Activated CD4-positive, alpha-beta T cell treated with anti-CD3 and anti-CD28 coated beads, Interleukin-2, amount 10 ng/mL, durations not matched to agents 7 days and 5 days (primary cell): Measurements from ENCODE around the gene PTPRD. TPM values are rescaled to one million over a fixed set of nuclear protein-coding genes. Genes with fewer than 3 reads are reported as not detected.

Experiments
- CTCF ChIA-PET: fragments of 350-600 bp; sonication (Branson Sonifier 250); formaldehyde crosslinking; loops from one replicate; lab custom pipeline; 2021; ENCODE audit warnings: antibody characterized with exemption; lab: Charles Lee
- POLR2A ChIA-PET: fragments of 350-600 bp; sonication (Branson Sonifier 250); formaldehyde crosslinking; loops from one replicate; lab custom pipeline; 2021; ENCODE audit warnings: antibody characterized with exemption; lab: Charles Lee
- DNase-seq: peaks from one replicate; pipeline ENCODE4 v3.0.0-alpha.2; 2020
- H3K27ac Mint-ChIP-seq: one replicate; pipeline ENCODE4 v1.8.0; 2021; ENCODE audit warnings: mild to moderate bottlenecking, moderate library complexity, mixed read lengths
- H3K27me3 Mint-ChIP-seq: one replicate; pipeline ENCODE4 v1.8.0; 2021; ENCODE audit warnings: mixed read lengths
- H3K36me3 Mint-ChIP-seq: one replicate; pipeline ENCODE4 v1.8.0; 2021; ENCODE audit warnings: low read depth, mixed read lengths
- H3K4me1 Mint-ChIP-seq: one replicate; pipeline ENCODE4 v1.8.0; 2021; ENCODE audit warnings: mixed read lengths
- H3K4me3 Mint-ChIP-seq: one replicate; pipeline ENCODE4 v1.8.0; 2021; ENCODE audit warnings: mild to moderate bottlenecking, moderate library complexity, mixed read lengths
- H3K9me3 Mint-ChIP-seq: one replicate; pipeline ENCODE4 v1.8.0; 2021; ENCODE audit warnings: mixed read lengths
- total RNA-seq, 2 experiments: library from RNA; stranded (reverse); gene quantifications; one replicate each; pipeline ENCODE4 v1.2.3, GENCODE V29; 2021

The PTPRD gene
- total RNA-seq, 2 experiments from 2014 or later: not detected

DNA sequence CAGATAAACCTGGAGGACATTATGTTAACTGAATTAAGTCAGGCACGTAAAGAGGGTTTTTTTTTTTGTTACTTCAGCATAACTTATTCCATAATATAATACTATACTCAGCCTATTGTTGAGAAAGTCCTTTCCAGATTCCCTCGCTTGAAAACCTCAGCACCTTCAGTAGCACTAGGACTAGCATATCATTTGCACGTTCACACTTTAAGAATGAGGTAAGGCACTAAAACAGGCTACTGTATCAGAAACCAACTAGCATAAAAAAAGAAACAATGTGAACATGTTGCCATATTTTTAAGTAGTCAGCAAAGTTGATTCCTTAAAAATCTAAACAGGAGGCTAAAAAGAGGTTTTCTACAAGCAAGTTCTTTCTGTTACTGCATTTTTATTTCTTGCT lies 504.0 kb downstream of the PTPRD start:
- no peaks in the 10 kb centered on the region for H3K9me3 Mint-ChIP-seq
- POLR2A ChIA-PET: no interaction called here

DNA sequence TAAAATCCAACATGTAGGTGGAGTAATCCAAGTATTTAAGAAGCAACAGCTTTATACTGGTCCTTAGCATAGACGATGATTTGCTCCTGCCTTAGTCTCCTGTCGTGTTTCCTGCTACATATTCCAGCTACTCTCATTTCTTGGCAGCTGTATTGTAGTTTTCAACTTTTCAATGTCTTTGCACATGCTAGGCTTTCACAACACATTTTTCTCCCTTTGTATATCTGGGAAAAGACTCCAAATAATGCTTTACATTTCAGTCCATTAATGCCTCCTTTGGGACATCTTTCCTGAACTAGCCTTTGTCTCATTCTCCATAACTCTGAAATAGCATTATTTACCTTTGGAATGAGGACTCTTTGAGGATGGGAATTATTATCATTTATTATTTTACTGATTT lies 508.0 kb downstream of the PTPRD start:
- H3K27me3 Mint-ChIP-seq: no peaks in the 10 kb centered on the region
- POLR2A ChIA-PET: no interaction called here

More for the DNA sequence above, 504.0 kb downstream of the PTPRD start:
- no peaks in the 10 kb centered on the region for H3K27me3 Mint-ChIP-seq
- H3K4me1 Mint-ChIP-seq: no peaks in the 10 kb centered on the region
- DNase-seq: no peak
- CTCF ChIA-PET: no interaction called here
- no peak overlapping the region for H3K4me3 Mint-ChIP-seq
- H3K27ac Mint-ChIP-seq: no peak overlapping the region
- no peaks in the 10 kb centered on the region for H3K36me3 Mint-ChIP-seq

DNA sequence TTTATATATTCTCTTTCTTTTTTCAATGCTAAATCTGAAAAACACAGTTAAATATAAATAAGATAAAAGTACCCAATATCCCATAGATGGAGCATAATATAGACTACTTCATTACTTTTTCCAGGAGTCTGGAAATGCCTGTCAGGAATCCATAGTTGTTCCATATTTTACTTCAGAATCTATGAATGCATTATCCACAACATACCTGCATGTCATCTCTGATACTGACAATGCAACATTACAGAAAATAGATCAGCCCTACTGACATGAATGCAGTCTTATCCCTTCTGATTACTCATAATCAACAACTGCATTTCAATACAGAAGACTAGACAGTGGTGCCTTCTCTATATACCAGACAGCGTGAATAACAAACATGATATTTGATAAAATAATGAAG lies 517.6 kb downstream of the PTPRD start:
- Mint-ChIP-seq H3K4me3 (no peak overlapping the region), H3K9me3 (no peaks in the 10 kb centered on the region), H3K36me3 (no peaks in the 10 kb centered on the region), H3K27ac (no peak overlapping the region), H3K4me1 (no peaks in the 10 kb centered on the region), H3K27me3 (no peaks in the 10 kb centered on the region)
- POLR2A ChIA-PET: no interaction called here
- DNase-seq: no peak
- CTCF ChIA-PET: no interaction called here

More for the DNA sequence above, 508.0 kb downstream of the PTPRD start:
- H3K4me3 Mint-ChIP-seq: no peak overlapping the region
- CTCF ChIA-PET: no interaction called here
- no peaks in the 10 kb centered on the region for H3K36me3 Mint-ChIP-seq
- no peak overlapping the region for H3K27ac Mint-ChIP-seq
- no peak for DNase-seq
- H3K4me1 Mint-ChIP-seq: no peaks in the 10 kb centered on the region
- no peaks in the 10 kb centered on the region for H3K9me3 Mint-ChIP-seq

DNA sequence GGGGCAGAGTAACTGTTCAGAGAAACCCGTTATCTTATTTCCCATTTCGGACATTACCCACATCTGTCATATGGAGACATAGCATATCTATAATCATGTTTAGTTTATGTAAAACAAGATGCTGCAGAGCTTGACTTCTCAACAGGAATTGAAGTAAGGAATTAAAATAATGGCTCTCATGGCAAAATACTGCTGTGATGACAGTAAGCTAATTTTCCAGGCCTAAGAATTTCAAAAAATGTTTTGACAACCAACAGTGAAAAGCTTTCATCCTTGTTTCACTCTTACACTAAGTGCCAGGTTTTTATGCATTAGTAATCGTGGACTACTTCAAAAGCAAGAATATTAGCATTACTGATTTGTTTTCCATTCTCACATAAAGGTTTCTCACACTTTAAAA lies 518.2 kb downstream of the PTPRD start:
- POLR2A ChIA-PET: no interaction called here
- Mint-ChIP-seq H3K27ac (no peak overlapping the region), H3K36me3 (no peaks in the 10 kb centered on the region), H3K9me3 (no peaks in the 10 kb centered on the region), H3K27me3 (no peaks in the 10 kb centered on the region), H3K4me3 (no peak overlapping the region), H3K4me1 (no peaks in the 10 kb centered on the region)
- CTCF ChIA-PET: no interaction called here
- no peak for DNase-seq

DNA sequence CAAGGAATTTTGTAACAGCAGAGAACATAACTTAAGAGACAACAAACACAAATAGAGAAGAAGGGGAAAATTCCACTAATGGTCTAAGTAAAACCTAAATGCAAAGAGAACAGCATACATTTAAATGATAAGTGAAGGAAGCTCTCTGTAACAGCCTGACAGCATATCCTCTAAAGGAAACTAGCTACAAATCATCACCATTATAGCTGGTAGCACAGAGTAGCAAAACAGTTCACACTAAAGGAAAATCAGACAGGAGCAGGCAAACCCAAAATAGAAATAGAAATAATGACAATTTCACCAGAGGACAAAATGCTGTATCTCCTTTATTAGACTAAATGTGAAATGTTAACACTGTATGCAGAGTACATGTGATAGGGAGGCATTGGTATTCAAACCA lies 532.8 kb downstream of the PTPRD start:
- no peak for DNase-seq

DNA sequence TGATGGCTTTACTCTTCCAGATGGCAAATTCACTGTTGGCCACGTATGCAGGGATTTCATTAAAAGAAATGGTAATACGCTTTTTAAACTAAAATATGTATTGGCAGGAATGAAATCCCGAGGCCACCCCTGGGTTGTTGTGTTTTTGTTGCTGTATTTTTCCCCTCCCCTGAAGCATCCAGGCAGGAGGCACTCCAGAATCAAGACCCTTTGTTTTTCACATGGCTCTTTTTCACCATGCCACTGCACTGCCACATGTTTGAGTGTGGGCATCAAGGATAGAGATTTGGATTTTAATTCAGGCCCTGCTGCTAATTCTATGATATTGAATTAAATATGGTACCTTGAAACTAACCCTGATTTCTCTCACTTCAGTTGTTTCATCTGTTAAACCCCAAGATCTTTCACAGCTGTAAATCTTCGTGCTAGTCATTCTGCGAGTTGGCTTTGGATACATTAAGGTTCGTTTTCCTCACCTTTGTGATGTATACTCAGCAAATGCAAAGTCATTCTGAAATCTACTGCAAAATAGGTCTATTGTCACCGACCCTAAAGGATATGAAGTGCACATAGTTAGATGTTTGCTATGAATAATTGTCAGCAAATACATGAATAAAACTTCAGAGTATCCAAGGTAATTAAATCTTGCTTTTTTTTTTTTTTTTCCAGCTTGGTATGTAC lies 533.4 kb downstream of the PTPRD start:
- CTCF ChIA-PET: no interaction called here
- Mint-ChIP-seq H3K4me1 (no peaks in the 10 kb centered on the region), H3K4me3 (no peak overlapping the region), H3K27ac (no peak overlapping the region), H3K36me3 (no peaks in the 10 kb centered on the region), H3K9me3 (no peaks in the 10 kb centered on the region), H3K27me3 (no peaks in the 10 kb centered on the region)
- POLR2A ChIA-PET: no interaction called here
- no peak for DNase-seq

More for the DNA sequence above, 532.8 kb downstream of the PTPRD start:
- no peak overlapping the region for H3K4me3 Mint-ChIP-seq
- no peaks in the 10 kb centered on the region for H3K9me3 Mint-ChIP-seq
- ChIA-PET POLR2A (no interaction called here), CTCF (no interaction called here)
- H3K27ac Mint-ChIP-seq: no peak overlapping the region
- no peaks in the 10 kb centered on the region for H3K4me1 Mint-ChIP-seq
- no peaks in the 10 kb centered on the region for H3K36me3 Mint-ChIP-seq
- no peaks in the 10 kb centered on the region for H3K27me3 Mint-ChIP-seq

DNA sequence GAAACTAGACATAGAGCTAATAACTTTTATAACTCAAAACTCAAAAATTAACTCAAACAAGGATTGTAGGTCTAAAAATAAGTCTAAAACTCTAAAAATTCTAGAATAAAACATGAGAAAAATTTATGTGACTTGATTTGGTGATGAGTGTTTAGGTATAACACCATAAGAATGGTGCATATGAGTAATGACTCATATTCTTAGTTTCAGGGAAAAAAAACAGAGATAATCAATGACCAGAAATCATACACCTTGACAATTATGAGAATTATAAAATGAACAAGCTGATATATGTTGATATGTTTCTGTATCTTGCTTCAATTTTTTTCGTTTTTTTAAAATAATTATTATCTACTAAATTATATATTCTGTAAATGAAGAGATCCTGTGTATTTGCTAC lies 541.2 kb downstream of the PTPRD start:
- no peaks in the 10 kb centered on the region for H3K27me3 Mint-ChIP-seq
- no peaks in the 10 kb centered on the region for H3K4me1 Mint-ChIP-seq
- CTCF ChIA-PET: no interaction called here
- no peaks in the 10 kb centered on the region for H3K9me3 Mint-ChIP-seq
- H3K4me3 Mint-ChIP-seq: no peak overlapping the region
- H3K36me3 Mint-ChIP-seq: no peaks in the 10 kb centered on the region
- POLR2A ChIA-PET: no interaction called here
- H3K27ac Mint-ChIP-seq: no peak overlapping the region
- no peak for DNase-seq

DNA sequence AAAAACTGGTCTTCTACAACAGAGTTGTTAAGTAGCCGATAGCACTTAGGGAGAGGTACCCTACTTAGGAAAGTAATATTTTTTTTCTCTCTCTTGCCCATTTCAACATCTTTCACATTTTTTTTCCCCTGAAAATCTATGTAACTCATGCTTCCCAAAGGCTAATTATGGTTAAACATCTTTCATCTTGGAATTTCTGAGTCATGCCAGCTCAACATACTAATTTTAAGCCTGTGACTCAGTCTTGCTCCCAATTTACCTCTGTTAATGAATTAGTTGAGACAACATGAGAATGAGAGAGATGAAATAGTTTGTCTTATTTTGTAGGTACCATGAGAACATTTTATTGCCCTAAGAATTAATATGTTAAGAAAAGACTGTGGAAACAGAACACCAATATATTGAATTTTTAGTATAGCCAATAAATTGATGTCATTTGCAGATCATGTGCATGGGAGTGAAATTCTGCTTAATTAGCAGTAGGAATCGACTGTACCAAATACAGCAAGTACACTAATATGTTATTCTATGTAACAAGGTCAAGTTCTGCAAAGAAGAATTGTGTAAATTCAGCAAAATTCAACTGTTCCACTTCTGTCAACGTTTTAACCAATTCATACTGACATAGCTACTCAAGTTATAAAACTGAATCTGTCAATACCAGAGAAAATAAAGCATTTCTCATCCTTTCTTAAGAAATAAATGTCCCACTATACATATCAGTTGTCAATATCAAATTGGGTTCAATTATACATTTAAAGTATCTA lies 550.0 kb downstream of the PTPRD start:
- no peaks in the 10 kb centered on the region for H3K9me3 Mint-ChIP-seq
- no peaks in the 10 kb centered on the region for H3K4me1 Mint-ChIP-seq
- ChIA-PET POLR2A (no interaction called here), CTCF (no interaction called here)
- H3K27me3 Mint-ChIP-seq: no peaks in the 10 kb centered on the region
- DNase-seq: no peak
- no peak overlapping the region for H3K4me3 Mint-ChIP-seq
- no peak overlapping the region for H3K27ac Mint-ChIP-seq
- H3K36me3 Mint-ChIP-seq: no peaks in the 10 kb centered on the region

DNA sequence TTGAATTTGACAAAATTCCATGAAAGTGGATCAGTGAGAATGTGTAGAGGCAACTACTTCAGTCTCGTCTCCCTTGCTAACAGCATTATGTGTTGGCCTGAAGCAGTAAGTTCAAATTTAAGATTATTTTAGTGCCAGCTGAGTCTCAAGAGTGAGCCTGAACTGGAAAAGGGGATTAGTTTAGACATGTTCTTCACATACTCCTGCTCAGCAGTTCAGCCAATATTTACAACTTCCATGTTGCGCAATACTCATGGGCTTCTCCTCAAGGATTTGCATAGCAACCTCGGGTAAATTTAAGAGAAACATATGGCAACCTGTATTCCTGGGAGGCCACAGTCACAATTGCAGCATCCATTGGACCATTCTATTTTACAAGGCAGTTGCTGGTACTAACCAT lies 553.8 kb downstream of the PTPRD start:
- CTCF ChIA-PET: interaction anchor here (0.6 kb wide), 1 partner anchor 604 kb away, joined by 3 read pairs; no protein-coding TSS in a partner anchor
- POLR2A ChIA-PET: no interaction called here
- H3K4me1 Mint-ChIP-seq: no peaks in the 10 kb centered on the region

DNA sequence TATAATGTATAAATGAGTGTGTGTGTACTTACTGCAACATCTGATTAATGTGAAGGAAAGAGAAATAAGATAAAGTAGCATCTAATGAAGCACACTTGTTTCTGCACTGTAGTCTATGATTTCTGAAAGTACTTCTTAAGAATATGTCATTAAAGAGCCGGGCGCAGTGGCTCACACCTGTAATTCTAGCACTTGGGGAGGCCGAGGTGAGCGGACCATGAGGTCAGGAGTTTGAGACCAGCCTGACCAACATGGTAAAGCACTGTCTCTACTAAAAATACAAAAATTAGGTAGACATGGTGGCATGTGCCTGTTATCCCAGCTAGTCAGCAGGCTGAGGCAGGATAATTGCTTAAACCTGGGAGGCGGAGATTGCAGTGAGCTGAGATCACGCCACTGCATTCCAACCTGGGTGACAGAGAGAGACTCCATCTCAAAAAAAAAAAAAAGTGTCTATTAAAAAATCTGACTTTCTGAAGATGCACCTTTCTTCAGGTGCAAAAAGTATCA lies 556.9 kb downstream of the PTPRD start:
- H3K4me1 Mint-ChIP-seq: no peaks in the 10 kb centered on the region
- H3K9me3 Mint-ChIP-seq: no peaks in the 10 kb centered on the region
- no peak overlapping the region for H3K27ac Mint-ChIP-seq
- no peak for DNase-seq
- no peak overlapping the region for H3K4me3 Mint-ChIP-seq
- H3K36me3 Mint-ChIP-seq: no peaks in the 10 kb centered on the region
- ChIA-PET CTCF (interaction anchor here (0.6 kb wide), 1 partner anchor 142 kb away, joined by 4 read pairs; no protein-coding TSS in a partner anchor), POLR2A (no interaction called here)
- H3K27me3 Mint-ChIP-seq: no peaks in the 10 kb centered on the region

More for the DNA sequence above, 553.8 kb downstream of the PTPRD start:
- Mint-ChIP-seq H3K27me3 (no peaks in the 10 kb centered on the region), H3K36me3 (no peaks in the 10 kb centered on the region), H3K4me3 (no peak overlapping the region), H3K27ac (no peak overlapping the region), H3K9me3 (no peaks in the 10 kb centered on the region)
- no peak for DNase-seq

DNA sequence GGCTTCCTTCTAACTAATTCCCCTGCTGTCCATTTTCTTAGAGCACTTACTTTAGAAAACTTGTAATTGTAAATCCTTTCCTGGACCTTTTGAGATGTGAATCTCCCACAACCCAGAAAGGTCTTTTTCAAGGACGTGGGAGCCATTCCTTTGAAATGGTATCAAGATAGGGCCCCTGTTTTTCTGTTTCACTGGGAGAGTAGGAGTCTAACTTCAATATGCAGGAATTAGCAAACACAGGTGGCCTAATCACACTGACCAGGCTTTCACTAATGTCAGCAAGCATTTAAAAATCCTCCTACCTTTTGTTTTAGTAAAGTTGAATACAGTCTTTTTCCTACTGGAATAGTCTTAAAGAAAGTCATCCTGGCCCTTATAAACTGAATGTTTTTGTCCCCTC lies 558.3 kb downstream of the PTPRD start:
- ChIA-PET POLR2A (no interaction called here), CTCF (no interaction called here)
- no peaks in the 10 kb centered on the region for H3K4me1 Mint-ChIP-seq
- H3K27ac Mint-ChIP-seq: no peak overlapping the region
- no peaks in the 10 kb centered on the region for H3K36me3 Mint-ChIP-seq
- no peaks in the 10 kb centered on the region for H3K27me3 Mint-ChIP-seq
- no peak overlapping the region for H3K4me3 Mint-ChIP-seq
- H3K9me3 Mint-ChIP-seq: no peaks in the 10 kb centered on the region
- DNase-seq: no peak

DNA sequence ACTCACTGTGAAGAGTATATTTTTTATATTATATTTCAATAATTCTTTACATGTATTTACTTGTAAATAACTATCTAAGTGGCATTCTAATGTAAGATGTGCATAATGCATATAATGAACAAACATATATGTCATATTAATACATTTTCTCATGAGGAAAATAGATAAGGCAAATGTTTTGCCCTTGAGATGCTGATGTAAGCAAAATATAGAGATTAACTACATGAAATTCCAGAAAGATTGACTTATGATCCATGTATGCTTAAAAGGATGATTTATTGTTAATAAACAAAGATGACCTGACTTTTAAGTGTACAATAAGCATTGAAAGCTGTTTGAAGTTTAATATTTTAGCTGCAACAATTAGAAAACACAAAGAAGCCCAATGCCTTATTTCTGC lies 559.9 kb downstream of the PTPRD start:
- H3K27me3 Mint-ChIP-seq: no peaks in the 10 kb centered on the region
- no peaks in the 10 kb centered on the region for H3K36me3 Mint-ChIP-seq

DNA sequence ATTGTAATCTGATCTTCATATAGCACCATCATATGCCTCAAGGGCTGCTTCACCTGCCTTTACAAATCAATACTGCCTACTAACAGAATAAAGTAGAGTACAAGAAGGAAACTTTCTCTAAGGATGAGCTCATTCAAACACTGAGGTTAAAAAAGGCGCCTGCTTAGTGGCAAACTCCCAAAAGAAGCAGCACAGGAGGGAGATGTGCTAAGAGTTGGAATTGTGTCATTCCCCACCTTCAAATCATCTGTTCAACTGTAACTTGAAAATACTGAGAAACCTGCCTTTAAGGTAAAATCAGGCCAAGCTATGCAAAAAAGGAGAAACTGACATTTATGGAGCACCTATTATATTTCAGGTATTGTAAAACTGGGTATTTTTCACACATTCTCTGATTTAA lies 560.6 kb downstream of the PTPRD start:
- Mint-ChIP-seq H3K27me3 (no peaks in the 10 kb centered on the region), H3K4me1 (no peaks in the 10 kb centered on the region), H3K27ac (no peak overlapping the region), H3K36me3 (no peaks in the 10 kb centered on the region), H3K9me3 (no peaks in the 10 kb centered on the region), H3K4me3 (no peak overlapping the region)
- CTCF ChIA-PET: no interaction called here
- POLR2A ChIA-PET: no interaction called here
- DNase-seq: no peak

More for the DNA sequence above, 559.9 kb downstream of the PTPRD start:
- Mint-ChIP-seq H3K4me1 (no peaks in the 10 kb centered on the region), H3K4me3 (no peak overlapping the region), H3K27ac (no peak overlapping the region), H3K9me3 (no peaks in the 10 kb centered on the region)
- DNase-seq: no peak
- CTCF ChIA-PET: no interaction called here
- POLR2A ChIA-PET: no interaction called here
